OCI-LY3 (cell line): Measurements from ENCODE around the gene GNAI1.

Source experiments
- CTCF ChIP-seq: fragments of 200-600, 300-600 bp; sonication (generic); IDR thresholded peaks from 2 replicates; pipeline ENCODE4 v1.5.1; 2014; ENCODE audit warnings: antibody characterized with exemption, low read length, low read depth
- EZH2phosphoT487 ChIP-seq: fragments of 200-600 bp; shearing (Covaris generic); IDR thresholded peaks from 2 replicates; pipeline ENCODE4 v1.6.1; 2018; ENCODE audit warnings: antibody characterized with exemption, mixed run types, low read depth

GRCh38 chr7:80232979-80233724 is 98.5 kb downstream of the GNAI1 start:
- no peak for TF ChIP-seq CTCF
- no peak for TF ChIP-seq EZH2phosphoT487
